ENCODE measurements around the gene VPS26C. TPM values are rescaled to one million over a fixed set of nuclear protein-coding genes. Genes with fewer than 3 reads are reported as not detected.

The VPS26C gene
- total RNA-seq, 2 donors from 2014 or later = 35.0 to 43.6 TPM

GRCh38 chr21:37214952-37215351, 52.2 kb downstream of the VPS26C start:
- ATAC-seq (no peak), DNase-seq (no peak)
- intact Hi-C loops (cut with DNase I) = no loop called here

GRCh38 chr21:37210799-37211198, 56.3 kb downstream of the VPS26C start:
- intact Hi-C loops (cut with DNase I) = no loop called here
- DNase-seq (no peak), ATAC-seq (no peak)

GRCh38 chr21:37210130-37210529, 57.0 kb downstream of the VPS26C start:
- no peak for ATAC-seq
- DNase-seq = no peak
- intact Hi-C loops (cut with DNase I) = no loop called here

- peak in 1 of 2 donors; percentile 72 for ATAC-seq
- no peak for DNase-seq
- intact Hi-C loops (cut with DNase I) = loop anchor here in 1 of 2 donors (5.0 kb wide), 1 partner anchor 159 kb away; the partner anchor contains the start of gene DYRK1A
Observed at GRCh38 chr21:37208741-37209225, 58.4 kb downstream of the VPS26C start.

- intact Hi-C loops (cut with DNase I) = loop anchor here in 1 of 2 donors (5.0 kb wide), 1 partner anchor 159 kb away; the partner anchor contains the start of gene DYRK1A
- DNase-seq (peak; percentile 76), ATAC-seq (peak; percentile 89 to 94)
Observed at GRCh38 chr21:37208056-37208721, 58.9 kb downstream of the VPS26C start.

GRCh38 chr21:37207441-37208009, 59.6 kb downstream of the VPS26C start:
- intact Hi-C loops (cut with DNase I) = loop anchor here in 1 of 2 donors (5.0 kb wide), 1 partner anchor 160 kb away; the partner anchor contains the start of gene DYRK1A
- ATAC-seq = peak; percentile 47 to 76

GRCh38 chr21:37206496-37206895, 60.6 kb downstream of the VPS26C start:
- intact Hi-C loops (cut with DNase I) = loop anchor here in 1 of 2 donors (5.0 kb wide), 1 partner anchor 161 kb away; the partner anchor contains the start of gene DYRK1A
- ATAC-seq = no peak
- no peak for DNase-seq

More at GRCh38 chr21:37207441-37208009, 59.6 kb downstream of the VPS26C start:
- DNase-seq = no peak

- DNase-seq (no peak), ATAC-seq (no peak)
- intact Hi-C loops (cut with DNase I) = no loop called here
Observed at GRCh38 chr21:37204580-37204979, 62.6 kb downstream of the VPS26C start.

- intact Hi-C loops (cut with DNase I) = no loop called here
- ATAC-seq (no peak), DNase-seq (no peak)
Observed at GRCh38 chr21:37202221-37203110, 64.7 kb downstream of the VPS26C start.

GRCh38 chr21:37200641-37201480, 66.3 kb downstream of the VPS26C start:
- peak in 1 of 2 donors; percentile 50 for ATAC-seq
- DNase-seq = no peak
- intact Hi-C loops (cut with DNase I) = no loop called here

GRCh38 chr21:37199057-37199924, 67.8 kb downstream of the VPS26C start:
- DNase-seq (no peak), ATAC-seq (no peak)
- intact Hi-C loops (cut with DNase I) = no loop called here

- no peak for ATAC-seq
- DNase-seq = no peak
- intact Hi-C loops (cut with DNase I) = no loop called here
Observed at GRCh38 chr21:37197746-37198145, 69.4 kb downstream of the VPS26C start.

GRCh38 chr21:37196847-37197246, 70.3 kb downstream of the VPS26C start:
- intact Hi-C loops (cut with DNase I) = no loop called here
- ATAC-seq = no peak
- no peak for DNase-seq

- ATAC-seq (peak in 1 of 2 donors; percentile 78), DNase-seq (no peak)
- intact Hi-C loops (cut with DNase I) = no loop called here
Observed at GRCh38 chr21:37195610-37196009, 71.5 kb downstream of the VPS26C start.

GRCh38 chr21:37195059-37195458, 72.1 kb downstream of the VPS26C start:
- ATAC-seq (peak in 1 of 2 donors; percentile 85), DNase-seq (no peak)
- intact Hi-C loops (cut with DNase I) = no loop called here

- intact Hi-C loops (cut with DNase I) = no loop called here
- ATAC-seq = no peak
- no peak for DNase-seq
Observed at GRCh38 chr21:37193676-37194075, 73.5 kb downstream of the VPS26C start.

- intact Hi-C loops (cut with DNase I) = no loop called here
- ATAC-seq = no peak
- no peak for DNase-seq
Observed at GRCh38 chr21:37193006-37193405, 74.1 kb downstream of the VPS26C start.

GRCh38 chr21:37192019-37192418, 75.1 kb downstream of the VPS26C start:
- no peak for ATAC-seq
- no peak for DNase-seq
- intact Hi-C loops (cut with DNase I) = no loop called here
